Vagina (tissue), 2 donors: ENCODE data around the gene ARPC4.

Source experiments
- POLR2AphosphoS5 ChIP-seq, 2 donors: sonication (generic); formaldehyde crosslinking; IDR thresholded peaks; one replicate each; pipeline ENCODE4 v1.9.0; 2017; ENCODE audit warnings: antibody characterized with exemption in 2 of 2, mild to moderate bottlenecking in 2 of 2, low read depth in 1 of 2; ENCODE audit not compliant: insufficient read depth in 1 of 2
- TF ChIP-seq, protein P1 (sequence below), 3 experiments: fragments of 450-650 bp in 2 of 3; fragments of 200-600 bp in 1 of 3; sonication (generic) in 1 of 3; IDR thresholded peaks; one replicate each; pipeline ENCODE4 v1.5.1; 2017 to 2019; ENCODE audit warnings: antibody characterized with exemption in 3 of 3, mild to moderate bottlenecking in 2 of 3, moderate library complexity in 2 of 3

DNA sequence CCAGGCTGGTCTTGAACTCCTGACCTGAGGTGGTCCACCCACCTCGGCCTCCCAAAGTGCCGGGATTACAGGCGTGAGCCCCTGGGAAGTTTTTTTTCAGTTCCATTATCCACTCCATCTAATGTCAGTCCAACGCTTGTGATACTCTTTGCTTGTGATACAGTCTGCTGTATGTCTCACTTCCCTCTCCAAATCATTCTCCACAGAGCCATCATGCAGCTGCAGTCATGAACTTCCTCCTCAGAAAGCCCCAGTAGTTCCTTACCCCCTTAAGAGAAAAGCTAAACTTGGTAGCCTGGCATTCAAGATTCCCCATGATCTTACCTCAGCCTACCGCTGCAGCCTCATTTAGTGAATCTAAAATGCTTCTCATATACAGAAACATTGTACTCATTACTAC is 2.3 kb downstream of the ARPC4 start:
- TF ChIP-seq POLR2AphosphoS5 (IDR thresholded peaks at IDR 0.05; ENCODE audit: insufficient read depth in 1 of 2, low read depth in 1 of 2) = no peak
- TF ChIP-seq, protein P1, sequence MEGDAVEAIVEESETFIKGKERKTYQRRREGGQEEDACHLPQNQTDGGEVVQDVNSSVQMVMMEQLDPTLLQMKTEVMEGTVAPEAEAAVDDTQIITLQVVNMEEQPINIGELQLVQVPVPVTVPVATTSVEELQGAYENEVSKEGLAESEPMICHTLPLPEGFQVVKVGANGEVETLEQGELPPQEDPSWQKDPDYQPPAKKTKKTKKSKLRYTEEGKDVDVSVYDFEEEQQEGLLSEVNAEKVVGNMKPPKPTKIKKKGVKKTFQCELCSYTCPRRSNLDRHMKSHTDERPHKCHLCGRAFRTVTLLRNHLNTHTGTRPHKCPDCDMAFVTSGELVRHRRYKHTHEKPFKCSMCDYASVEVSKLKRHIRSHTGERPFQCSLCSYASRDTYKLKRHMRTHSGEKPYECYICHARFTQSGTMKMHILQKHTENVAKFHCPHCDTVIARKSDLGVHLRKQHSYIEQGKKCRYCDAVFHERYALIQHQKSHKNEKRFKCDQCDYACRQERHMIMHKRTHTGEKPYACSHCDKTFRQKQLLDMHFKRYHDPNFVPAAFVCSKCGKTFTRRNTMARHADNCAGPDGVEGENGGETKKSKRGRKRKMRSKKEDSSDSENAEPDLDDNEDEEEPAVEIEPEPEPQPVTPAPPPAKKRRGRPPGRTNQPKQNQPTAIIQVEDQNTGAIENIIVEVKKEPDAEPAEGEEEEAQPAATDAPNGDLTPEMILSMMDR (IDR thresholded peaks at IDR 0.05) = no peak
